ENCODE data around the gene NRXN3.

NRXN3 gene

GRCh38 chr14:79586416-79586815 is 1416.2 kb downstream of the NRXN3 start:
- in situ Hi-C loops (cut with MboI; ENCODE audit: low pct_unique_long_range_greater_than_20kb, low sequenced_read_pairs, unreplicated experiment), result no loop called here
- no peak for DNase-seq (ENCODE audit: low spot score)
- TF ChIP-seq CTCF (IDR thresholded peaks at IDR 0.05; ENCODE audit: extremely low read depth, insufficient read depth, missing control alignments), result no peak

- no peak for TF ChIP-seq CTCF (IDR thresholded peaks at IDR 0.05; ENCODE audit: extremely low read depth, insufficient read depth, missing control alignments)
- no peak for DNase-seq (ENCODE audit: low spot score)
- in situ Hi-C loops (cut with MboI; ENCODE audit: low pct_unique_long_range_greater_than_20kb, low sequenced_read_pairs, unreplicated experiment), result no loop called here
Observed at GRCh38 chr14:79586989-79587598, 1416.9 kb downstream of the NRXN3 start.

GRCh38 chr14:79587875-79588274 is 1417.7 kb downstream of the NRXN3 start:
- TF ChIP-seq CTCF (IDR thresholded peaks at IDR 0.05; ENCODE audit: extremely low read depth, insufficient read depth, missing control alignments), result no peak
- no peak for DNase-seq (ENCODE audit: low spot score)
- in situ Hi-C loops (cut with MboI; ENCODE audit: low pct_unique_long_range_greater_than_20kb, low sequenced_read_pairs, unreplicated experiment), result no loop called here

- in situ Hi-C loops (cut with MboI; ENCODE audit: low pct_unique_long_range_greater_than_20kb, low sequenced_read_pairs, unreplicated experiment), result no loop called here
- no peak for TF ChIP-seq CTCF (IDR thresholded peaks at IDR 0.05; ENCODE audit: extremely low read depth, insufficient read depth, missing control alignments)
- DNase-seq (ENCODE audit: low spot score), result no peak
Observed at GRCh38 chr14:79588398-79588797, 1418.2 kb downstream of the NRXN3 start.

GRCh38 chr14:79596551-79596950 is 1426.4 kb downstream of the NRXN3 start:
- DNase-seq (ENCODE audit: low spot score), result no peak
- in situ Hi-C loops (cut with MboI; ENCODE audit: low pct_unique_long_range_greater_than_20kb, low sequenced_read_pairs, unreplicated experiment), result no loop called here
- no peak for TF ChIP-seq CTCF (IDR thresholded peaks at IDR 0.05; ENCODE audit: extremely low read depth, insufficient read depth, missing control alignments)

GRCh38 chr14:79597566-79597965 is 1427.4 kb downstream of the NRXN3 start:
- DNase-seq (ENCODE audit: low spot score), result no peak
- in situ Hi-C loops (cut with MboI; ENCODE audit: low pct_unique_long_range_greater_than_20kb, low sequenced_read_pairs, unreplicated experiment), result no loop called here

More at GRCh38 chr14:79597566-79597965, 1427.4 kb downstream of the NRXN3 start:
- no peak for TF ChIP-seq CTCF (IDR thresholded peaks at IDR 0.05; ENCODE audit: extremely low read depth, insufficient read depth, missing control alignments)
